ENCODE measurements around the gene LRGUK. TPM values are rescaled to one million over a fixed set of nuclear protein-coding genes. Genes with fewer than 3 reads are reported as not detected.

Gene LRGUK
- total RNA-seq, 1 experiment from 2014 or later, result 1.5 TPM

- Histone ChIP-seq H3K4me1 (ENCODE audit: insufficient read depth, low read length) (no peaks in the 10 kb centered on the region), H2BK120ac (ENCODE audit: low read depth, low read length, poor library complexity, severe bottlenecking) (no peak overlapping the region), H3K4me2 (ENCODE audit: insufficient read depth, insufficient read length, low read length) (no peak overlapping the region), H2AK5ac (ENCODE audit: insufficient read length, low read length) (no peak overlapping the region), H3K23ac (ENCODE audit: insufficient read length, low read depth, low read length) (no peak overlapping the region), H3T11ph (ENCODE audit: low read length) (no peak overlapping the region), H4K5ac (ENCODE audit: insufficient read length, low read depth, low read length) (no peak overlapping the region), H2AFZ (ENCODE audit: low read length) (no peak overlapping the region), H3K79me2 (ENCODE audit: insufficient read depth, low read length) (no peaks in the 10 kb centered on the region), H3K27me3 (ENCODE audit: insufficient read depth, low read length) (no peaks in the 10 kb centered on the region), H3K9ac (ENCODE audit: extremely low read depth, insufficient read length, low read length) (no peak overlapping the region), H3K9me3 (ENCODE audit: control insufficient read depth, low read depth, low read length) (peaks cover 15% of the 10 kb centered on the region), H4K91ac (ENCODE audit: insufficient read length, low read depth, low read length) (no peak overlapping the region), H3K4ac (ENCODE audit: low read depth, low read length) (no peak overlapping the region), H4K8ac (replicated peaks; ENCODE audit: insufficient read length, low read depth, low read length) (no peak overlapping the region), H3K18ac (ENCODE audit: insufficient read length, low read depth, low read length) (no peak overlapping the region), H2BK12ac (ENCODE audit: insufficient read length, low read depth, low read length) (no peak overlapping the region), H3K56ac (ENCODE audit: insufficient read length, low read depth, low read length) (no peak overlapping the region), H3K79me1 (ENCODE audit: insufficient read depth, low read depth, low read length, poor library complexity, severe bottlenecking) (no peaks in the 10 kb centered on the region), H4K20me1 (ENCODE audit: control insufficient read depth, insufficient read depth, insufficient read length) (no peaks in the 10 kb centered on the region), H3K27ac (ENCODE audit: insufficient read length, low read depth, low read length) (no peak overlapping the region), H2BK15ac (ENCODE audit: low read depth, low read length) (no peak overlapping the region), H2BK20ac (ENCODE audit: low read depth, low read length, poor library complexity, severe bottlenecking) (no peak overlapping the region), H3K14ac (ENCODE audit: insufficient read depth, low read length) (no peak overlapping the region), H2BK5ac (ENCODE audit: insufficient read length, low read length) (no peak overlapping the region), H3K23me2 (ENCODE audit: insufficient read length, low read depth, low read length, poor library complexity, severe bottlenecking) (no peaks in the 10 kb centered on the region)
- peaks cover 29 to 39% of the 10 kb centered on the region in 2 experiments for H3K9me3 Mint-ChIP-seq
- DNase-seq, result no peak
- H3K27ac Mint-ChIP-seq, result no peak overlapping the region
- no peak overlapping the region for H3K4me3 Mint-ChIP-seq
- peaks cover 2% of the 10 kb centered on the region; the same call in 1 of the 2 replicates for H3K27me3 Mint-ChIP-seq (ENCODE audit: low read depth)
- H3K36me3 Mint-ChIP-seq (ENCODE audit: insufficient read depth in 1 of 3, low read depth in 3 of 3), result peaks cover 16 to 40% (median 29%) of the 10 kb centered on the region in 3 experiments
- TF ChIP-seq CTCF (conservative IDR thresholded peaks at IDR 0.05), result no peak
- H3K4me1 Mint-ChIP-seq, result no peaks in the 10 kb centered on the region
- no CpG with 5 or more reads among the region's 3 CpGs for WGBS (ENCODE audit: extremely low coverage, insufficient read length, low lambda C conversion rate)
These were observed 42.5 kb upstream of the LRGUK start for GRCh38 chr7:134084488-134085144.
